Measurements from ENCODE around the gene TMEM129.
A peak's percentile ranks its signal among the peaks of the same experiment; 100 is the strongest.

The TMEM129 gene

GRCh38 chr4:1717129-1718094, 3.7 kb downstream of the TMEM129 start:
- no peaks in the 10 kb centered on the region for H3K9me3 ChIP-seq (ENCODE audit: insufficient read depth, low read depth, low read length)
- H3K4me1 ChIP-seq (ENCODE audit: insufficient read depth, low read length) = no peaks in the 10 kb centered on the region
- peaks cover 18% of the 10 kb centered on the region; the same call in 1 of the 2 replicates for H3K36me3 ChIP-seq (ENCODE audit: insufficient read depth, low read length)
- 96% methylated on average over 32 of the region's 32 CpGs for WGBS
- H3K27ac ChIP-seq (ENCODE audit: low read depth, low read length) = no peak overlapping the region
- no peak overlapping the region for H3K4me3 ChIP-seq (ENCODE audit: low read length)
- H3K27me3 ChIP-seq (ENCODE audit: insufficient read depth, low read length) = no peaks in the 10 kb centered on the region
- H3K9ac ChIP-seq (ENCODE audit: low read depth, low read length) = no peak overlapping the region

DNA sequence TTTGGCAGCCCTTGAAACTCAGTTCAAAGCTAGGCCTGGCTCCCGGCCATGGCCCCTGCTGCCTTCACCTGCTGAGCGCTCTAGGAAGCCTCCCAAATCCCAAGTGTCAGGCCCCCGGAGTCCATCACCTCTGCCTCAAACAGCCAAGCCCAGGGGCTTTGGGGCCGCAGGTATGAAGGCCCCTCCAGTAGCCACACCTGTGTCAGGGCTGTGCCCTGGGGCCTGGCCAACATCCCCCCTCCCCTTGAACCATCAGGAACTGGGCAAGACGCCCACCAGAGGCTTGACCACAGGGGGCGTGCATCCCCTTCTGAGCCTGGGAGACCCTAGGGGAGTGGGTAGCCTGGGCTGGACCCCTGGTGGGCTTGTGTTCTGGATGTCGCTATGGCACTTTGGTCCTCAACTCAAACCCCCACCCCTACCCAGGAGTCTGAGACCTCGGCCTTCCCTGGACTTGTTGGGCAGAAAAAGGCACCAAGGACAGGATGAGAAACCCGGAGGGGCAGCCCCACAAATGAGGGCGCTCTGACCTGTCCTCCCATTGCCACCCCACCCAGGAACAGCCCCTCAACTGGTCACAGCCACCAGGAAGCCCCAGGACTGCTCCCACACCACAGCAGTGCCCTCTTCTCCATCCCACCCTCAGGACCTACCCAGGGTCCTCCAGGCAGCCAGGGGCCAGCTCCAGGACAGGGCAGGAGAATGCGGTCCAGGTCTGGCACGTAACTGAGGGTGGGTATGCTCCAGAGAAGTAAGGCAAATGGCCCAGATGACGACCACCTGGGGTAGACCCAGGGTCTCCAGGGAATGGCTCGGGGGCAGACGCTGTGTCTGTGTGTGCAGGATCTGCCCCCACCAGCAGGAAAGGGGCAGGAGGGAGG, 4.8 kb downstream of the TMEM129 start:
- Histone ChIP-seq H3K36me3 (ENCODE audit: insufficient read depth, low read length) (peaks cover 18% of the 10 kb centered on the region; the same call in 1 of the 2 replicates), H3K27ac (ENCODE audit: low read depth, low read length) (no peak overlapping the region), H3K27me3 (ENCODE audit: insufficient read depth, low read length) (no peaks in the 10 kb centered on the region), H3K4me1 (ENCODE audit: insufficient read depth, low read length) (no peaks in the 10 kb centered on the region), H3K9ac (ENCODE audit: low read depth, low read length) (no peak overlapping the region), H3K4me3 (ENCODE audit: low read length) (no peak overlapping the region), H3K9me3 (ENCODE audit: insufficient read depth, low read depth, low read length) (no peaks in the 10 kb centered on the region)
- 92% methylated on average over 15 of the region's 15 CpGs for WGBS

DNA sequence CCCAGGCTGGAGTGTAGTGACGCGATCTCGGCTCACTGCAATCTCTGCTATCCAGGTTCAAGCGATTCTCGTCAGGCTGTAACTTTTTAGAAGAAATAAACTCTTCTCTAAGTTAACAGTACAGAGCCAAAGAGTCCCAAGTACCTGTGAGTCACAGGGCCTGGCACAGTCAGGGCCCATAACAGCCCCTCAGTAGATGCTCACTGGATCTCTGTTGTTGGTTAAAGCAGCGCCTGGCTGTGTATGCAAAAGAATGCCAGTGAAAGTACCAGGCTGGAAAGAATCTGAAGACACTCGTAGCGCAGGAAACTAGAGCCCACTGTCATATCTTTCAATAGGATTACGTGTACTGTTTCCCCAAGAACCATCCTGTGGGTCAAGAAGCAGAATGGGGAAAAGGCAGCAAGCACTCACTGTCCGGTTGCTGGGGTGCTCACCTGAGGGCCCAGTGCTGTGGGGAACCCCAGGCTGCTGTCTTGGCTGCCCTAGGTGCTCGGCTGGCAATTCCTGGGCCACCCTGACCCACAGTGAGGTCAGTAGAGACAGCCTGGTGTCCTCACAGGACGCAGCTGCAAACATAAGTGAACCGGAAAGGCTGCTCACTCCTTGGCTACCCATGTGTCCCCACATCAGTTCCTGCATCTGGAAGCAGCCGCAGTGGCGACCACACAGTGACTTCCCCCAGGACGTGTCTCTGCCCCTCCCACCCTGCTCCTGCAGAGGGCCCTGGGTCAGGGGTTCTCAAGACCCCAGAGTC, 5.9 kb downstream of the TMEM129 start:
- no peaks in the 10 kb centered on the region for H3K4me1 ChIP-seq (ENCODE audit: insufficient read depth, low read length)
- H3K4me3 ChIP-seq (ENCODE audit: low read length) = no peak overlapping the region
- no peaks in the 10 kb centered on the region for H3K9me3 ChIP-seq (ENCODE audit: insufficient read depth, low read depth, low read length)
- WGBS = 91% methylated on average over 16 of the region's 16 CpGs
- H3K27me3 ChIP-seq (ENCODE audit: insufficient read depth, low read length) = no peaks in the 10 kb centered on the region
- peaks cover 22% of the 10 kb centered on the region for H3K36me3 ChIP-seq (ENCODE audit: insufficient read depth, low read length)
- no peak overlapping the region for H3K27ac ChIP-seq (ENCODE audit: low read depth, low read length)
- H3K9ac ChIP-seq (ENCODE audit: low read depth, low read length) = no peak overlapping the region

GRCh38 chr4:1714303-1715001, 6.7 kb downstream of the TMEM129 start:
- no peak overlapping the region for H3K27ac ChIP-seq (ENCODE audit: low read depth, low read length)
- no peak overlapping the region for H3K9ac ChIP-seq (ENCODE audit: low read depth, low read length)
- H3K4me3 ChIP-seq (ENCODE audit: low read length) = no peak overlapping the region
- WGBS = 86% methylated on average over 9 of the region's 9 CpGs
- no peaks in the 10 kb centered on the region for H3K9me3 ChIP-seq (ENCODE audit: insufficient read depth, low read depth, low read length)
- peaks cover 27% of the 10 kb centered on the region for H3K36me3 ChIP-seq (ENCODE audit: insufficient read depth, low read length)
- no peaks in the 10 kb centered on the region for H3K4me1 ChIP-seq (ENCODE audit: insufficient read depth, low read length)
- no peaks in the 10 kb centered on the region for H3K27me3 ChIP-seq (ENCODE audit: insufficient read depth, low read length)

DNA sequence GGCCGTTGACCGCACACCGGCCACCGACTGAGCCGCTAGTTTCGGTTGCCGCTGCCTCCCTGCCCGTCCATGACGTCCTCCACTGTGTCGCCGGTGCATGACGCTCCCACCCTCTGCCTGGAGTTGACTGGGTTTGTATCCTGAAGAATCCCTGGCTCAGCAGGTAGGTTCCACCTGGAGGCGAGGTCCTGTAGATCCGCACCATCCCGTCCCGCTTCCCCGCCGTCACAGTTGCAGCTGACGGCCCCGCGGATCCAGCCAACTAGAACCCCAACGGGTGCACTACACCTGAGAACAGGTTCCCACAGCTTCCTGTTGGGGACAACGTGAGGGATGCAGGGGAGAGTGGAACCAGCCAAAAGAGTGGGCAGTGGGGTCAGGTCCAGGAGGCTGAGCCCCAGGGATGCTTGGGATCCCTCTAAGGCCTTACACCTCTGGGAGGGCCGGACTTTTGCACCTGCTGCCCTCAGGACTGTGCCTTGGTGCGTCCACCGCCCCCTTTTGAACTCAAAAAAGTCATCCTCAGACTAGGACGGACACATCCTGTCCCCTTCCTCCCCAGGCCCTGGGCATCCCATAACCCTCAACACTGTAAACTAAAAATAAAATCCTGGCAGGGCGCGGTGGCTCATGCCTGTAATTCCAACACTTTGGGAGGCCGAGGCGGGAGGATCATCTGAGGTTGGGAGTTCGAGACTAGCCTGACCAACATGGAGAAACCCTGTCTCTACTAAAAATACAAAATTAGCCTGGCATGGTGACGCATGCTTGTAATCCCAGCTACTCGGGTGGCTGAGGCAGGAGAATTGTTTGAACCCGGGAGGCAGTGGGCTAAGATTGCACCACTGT, 7.9 kb downstream of the TMEM129 start:
- Histone ChIP-seq H3K27ac (ENCODE audit: low read depth, low read length) (peak overlapping the region; percentile 99; the same call in 1 of the 2 replicates), H3K9me3 (ENCODE audit: insufficient read depth, low read depth, low read length) (no peaks in the 10 kb centered on the region), H3K4me3 (ENCODE audit: low read length) (peak overlapping the region; percentile 81), H3K4me1 (ENCODE audit: insufficient read depth, low read length) (no peaks in the 10 kb centered on the region), H3K9ac (ENCODE audit: low read depth, low read length) (peak overlapping the region; percentile 98), H3K27me3 (ENCODE audit: insufficient read depth, low read length) (no peaks in the 10 kb centered on the region), H3K36me3 (ENCODE audit: insufficient read depth, low read length) (peaks cover 33% of the 10 kb centered on the region)
- WGBS = 30% methylated on average over 35 of the region's 35 CpGs

DNA sequence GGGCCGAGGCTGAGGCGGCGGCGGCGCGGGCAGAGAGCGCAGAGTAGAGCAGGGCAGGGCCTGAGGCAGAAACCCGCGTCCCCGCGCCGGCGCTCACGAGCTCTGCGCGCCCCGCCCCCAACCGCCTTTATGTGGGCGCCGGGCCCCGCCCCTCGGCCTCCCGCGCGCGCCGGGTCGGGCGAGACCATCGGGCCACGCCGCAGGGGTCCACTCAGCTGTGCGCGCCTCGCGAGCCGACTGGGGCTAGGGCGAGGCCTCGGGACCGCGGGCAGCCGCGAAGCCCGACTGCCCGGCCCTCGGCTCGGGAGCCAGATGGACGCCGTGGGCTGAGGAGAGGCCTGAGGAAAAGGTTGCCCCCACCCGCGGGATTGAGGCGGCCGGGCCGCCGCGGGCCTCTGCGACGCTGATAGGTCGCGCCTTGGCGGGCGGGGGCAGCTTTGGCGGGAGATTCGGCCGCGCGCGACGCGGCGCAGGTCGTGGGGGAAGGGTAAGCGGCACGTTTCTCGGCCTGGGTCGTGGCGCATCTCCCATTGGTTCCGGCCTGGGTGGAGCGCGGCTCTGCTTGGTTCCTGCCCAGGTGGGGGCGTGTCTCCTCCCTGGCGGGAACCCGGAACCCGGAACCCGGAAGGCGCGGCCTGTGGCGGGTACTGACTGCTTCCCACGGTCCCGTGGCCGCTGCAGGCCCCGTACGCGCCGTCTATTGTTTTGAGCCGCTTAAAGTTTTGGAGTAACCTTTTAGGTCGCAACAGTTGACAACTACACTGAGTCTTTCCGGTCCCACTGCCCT, 8.7 kb downstream of the TMEM129 start, which contains the start of gene SLBP:
SLBP (minus strand) TSS at position 104 of the 787 bp plus-strand sequence. CDS start 131 bp downstream, outside the sequence.
- Histone ChIP-seq H3K4me3 (ENCODE audit: low read length) (peak within 1 kb of the TSS; percentile 81), H3K4me1 (ENCODE audit: insufficient read depth, low read length) (no peaks in the 10 kb centered on the region), H3K9me3 (ENCODE audit: insufficient read depth, low read depth, low read length) (no peaks in the 10 kb centered on the region), H3K27me3 (ENCODE audit: insufficient read depth, low read length) (no peaks in the 10 kb centered on the region), H3K27ac (ENCODE audit: low read depth, low read length) (peak within 1 kb of the TSS; percentile 99), H3K9ac (ENCODE audit: low read depth, low read length) (peak within 1 kb of the TSS; percentile 98), H3K36me3 (ENCODE audit: insufficient read depth, low read length) (peaks cover 28% of the 10 kb centered on the region)
- under 1% methylated on average over 98 of the region's 98 CpGs for WGBS

DNA sequence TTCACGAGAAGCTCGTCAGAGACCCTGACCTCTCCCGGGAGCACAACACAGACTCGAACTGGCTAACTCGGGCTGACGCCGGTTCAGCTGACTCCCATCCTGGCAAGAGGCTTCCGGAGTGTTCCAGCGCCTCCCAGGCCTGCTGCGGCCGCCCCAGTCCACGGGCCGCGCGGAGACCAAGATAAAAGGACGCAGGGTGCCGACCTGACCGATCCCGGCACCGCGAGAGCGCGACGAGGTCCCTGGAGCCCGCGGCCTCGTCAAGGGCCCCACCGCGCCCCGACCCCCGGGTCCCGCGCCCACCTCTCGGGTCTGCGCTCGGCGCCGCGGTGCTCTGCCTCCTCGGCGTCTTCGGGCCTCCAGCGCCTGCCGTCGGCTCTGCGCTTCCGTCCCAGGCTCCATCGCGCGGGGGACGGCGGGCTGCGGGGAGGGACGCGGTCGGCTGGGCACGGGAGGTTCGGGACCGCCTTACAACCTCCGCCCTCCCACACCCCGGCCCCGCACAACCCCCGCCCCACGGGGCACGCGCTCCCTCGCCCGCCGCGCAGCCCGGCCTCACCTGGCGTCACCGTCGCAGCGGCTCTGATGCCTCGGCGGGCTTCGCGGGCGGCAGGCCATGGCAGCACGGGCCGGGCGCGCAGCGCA, 9.4 kb downstream of the TMEM129 start:
- Histone ChIP-seq H3K36me3 (ENCODE audit: insufficient read depth, low read length) (peaks cover 25% of the 10 kb centered on the region), H3K4me1 (ENCODE audit: insufficient read depth, low read length) (no peaks in the 10 kb centered on the region)
- under 1% methylated on average over 85 of the region's 85 CpGs for WGBS

DNA sequence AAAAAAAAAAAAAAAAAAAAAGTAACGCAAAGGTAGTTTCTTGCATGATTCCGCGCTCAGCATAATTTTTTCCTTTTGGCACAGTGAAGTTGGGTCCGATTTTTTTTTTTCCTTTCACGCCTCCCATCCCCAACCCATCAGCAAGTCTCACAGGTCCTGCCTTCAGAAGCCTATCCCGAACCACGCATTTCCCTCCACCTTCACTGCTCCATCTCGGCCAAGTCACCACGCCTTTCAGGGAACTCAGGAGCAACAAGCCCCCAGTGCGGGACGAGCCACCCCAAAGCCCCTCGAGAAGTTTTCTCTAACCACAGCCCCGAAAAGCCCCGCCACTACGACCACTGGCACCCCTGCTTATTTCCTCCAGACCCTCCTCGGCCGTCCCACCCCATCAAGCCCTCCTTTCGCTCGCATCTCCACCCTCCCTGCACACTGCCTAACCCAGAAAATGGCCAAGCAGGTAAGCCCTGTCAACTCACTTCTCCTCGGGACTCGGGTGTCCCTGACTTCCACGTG, 10.0 kb downstream of the TMEM129 start:
- Histone ChIP-seq H3K4me1 (ENCODE audit: insufficient read depth, low read length) (no peaks in the 10 kb centered on the region), H3K36me3 (ENCODE audit: insufficient read depth, low read length) (peaks cover 29% of the 10 kb centered on the region), H3K27ac (ENCODE audit: low read depth, low read length) (no peak overlapping the region), H3K4me3 (ENCODE audit: low read length) (peak overlapping the region; percentile 81), H3K9me3 (ENCODE audit: insufficient read depth, low read depth, low read length) (no peaks in the 10 kb centered on the region), H3K9ac (ENCODE audit: low read depth, low read length) (peak overlapping the region; percentile 98), H3K27me3 (ENCODE audit: insufficient read depth, low read length) (no peaks in the 10 kb centered on the region)
- 24% methylated on average over 22 of the region's 22 CpGs for WGBS

More for the DNA sequence above, 9.4 kb downstream of the TMEM129 start:
- no peaks in the 10 kb centered on the region for H3K9me3 ChIP-seq (ENCODE audit: insufficient read depth, low read depth, low read length)
- peak overlapping the region; percentile 99; the same call in 1 of the 2 replicates for H3K27ac ChIP-seq (ENCODE audit: low read depth, low read length)
- peak overlapping the region; percentile 81 for H3K4me3 ChIP-seq (ENCODE audit: low read length)
- H3K9ac ChIP-seq (ENCODE audit: low read depth, low read length) = peak overlapping the region; percentile 98
- H3K27me3 ChIP-seq (ENCODE audit: insufficient read depth, low read length) = no peaks in the 10 kb centered on the region
